ENCODE data around the gene TAF5L.
"Not testable (repeated sequence)": the region's sequence is repeated elsewhere in the genome, so short reads cannot be mapped to it uniquely, and the experiment has no call there.

TAF5L gene

DNA sequence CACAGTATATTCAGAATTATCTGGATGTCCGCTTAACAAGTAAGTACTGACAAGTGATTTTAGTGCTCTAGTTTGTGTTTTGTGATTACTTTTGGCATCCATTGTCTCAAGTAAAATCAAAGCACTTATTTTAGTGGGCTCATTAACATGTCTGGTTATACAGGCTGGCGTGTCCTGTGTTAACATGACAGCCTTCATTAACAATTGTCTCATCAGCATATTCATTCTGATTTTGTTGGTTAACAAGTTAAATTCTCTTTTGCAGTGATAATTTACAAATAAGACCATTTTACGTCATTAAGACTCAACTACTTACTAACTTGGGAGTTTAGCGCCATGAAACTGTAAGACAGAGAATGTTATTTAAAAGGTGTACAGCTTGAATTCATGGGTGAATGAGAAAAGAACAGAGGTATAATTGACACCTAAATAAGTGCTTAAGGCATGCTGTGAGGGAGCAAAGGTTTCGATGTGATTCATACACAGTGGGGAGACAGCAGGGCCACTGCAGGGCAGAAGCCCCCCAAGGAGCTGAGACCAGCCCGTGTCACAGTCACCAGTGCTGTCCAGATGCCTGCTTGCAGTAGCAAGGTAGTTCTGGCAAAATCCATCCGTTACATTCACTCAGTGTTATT is 22.4 kb downstream of the TAF5L start:
- DNase-seq (ENCODE audit: low read depth): no peak

DNA sequence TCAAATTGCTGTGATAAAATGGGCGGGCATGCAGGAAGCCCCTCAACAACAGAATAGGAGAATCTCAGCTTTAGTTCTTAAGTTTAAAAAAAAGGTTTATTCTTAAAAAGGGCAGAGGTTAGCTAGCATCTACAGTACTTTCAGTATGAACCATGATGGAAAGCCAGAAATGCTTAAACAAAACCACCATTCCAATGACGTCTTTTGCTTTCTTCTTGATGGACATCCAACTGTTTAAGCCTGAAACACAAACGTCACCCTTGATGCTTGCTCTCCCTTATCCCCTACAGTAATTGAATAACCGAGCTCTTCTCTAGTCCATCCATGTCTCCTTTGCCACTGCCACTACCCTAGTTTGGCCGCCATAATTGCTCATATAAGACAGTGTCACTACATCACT is 25.7 kb downstream of the TAF5L start:
- DNase-seq (ENCODE audit: low read depth): no peak

DNA sequence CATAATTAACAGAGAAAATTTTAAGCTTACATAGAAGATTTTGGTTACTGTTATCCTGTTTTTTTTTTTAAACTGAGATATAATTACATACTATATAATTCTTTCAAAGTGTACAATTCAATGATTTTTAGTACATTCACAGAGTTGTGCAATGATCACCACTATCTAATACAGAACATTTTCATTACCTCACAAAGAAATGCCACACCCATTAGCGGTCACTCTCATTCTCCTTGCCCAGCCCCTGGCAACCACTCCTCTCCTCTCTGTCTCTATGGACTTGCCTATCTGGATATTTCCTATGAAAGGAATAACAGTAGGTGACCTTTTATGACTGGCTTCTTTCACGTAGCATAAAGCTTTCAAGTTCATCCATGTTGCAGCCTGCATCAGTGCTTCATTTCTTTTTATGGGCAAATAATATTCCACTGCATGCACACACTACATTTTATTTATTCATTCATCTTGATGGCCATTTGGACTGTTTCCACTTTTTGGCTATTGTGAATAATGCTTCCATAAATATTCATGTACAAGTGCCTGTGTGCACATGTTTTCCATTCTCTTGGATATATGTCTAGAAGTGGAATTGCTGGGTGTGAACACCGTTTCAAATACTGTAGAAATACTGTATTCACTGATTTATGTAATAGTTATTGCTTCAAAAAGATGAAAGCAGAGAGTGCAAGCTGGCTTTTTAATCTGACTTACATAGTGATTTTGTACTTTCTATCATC is 26.5 kb downstream of the TAF5L start:
- DNase-seq (ENCODE audit: low read depth): no peak

DNA sequence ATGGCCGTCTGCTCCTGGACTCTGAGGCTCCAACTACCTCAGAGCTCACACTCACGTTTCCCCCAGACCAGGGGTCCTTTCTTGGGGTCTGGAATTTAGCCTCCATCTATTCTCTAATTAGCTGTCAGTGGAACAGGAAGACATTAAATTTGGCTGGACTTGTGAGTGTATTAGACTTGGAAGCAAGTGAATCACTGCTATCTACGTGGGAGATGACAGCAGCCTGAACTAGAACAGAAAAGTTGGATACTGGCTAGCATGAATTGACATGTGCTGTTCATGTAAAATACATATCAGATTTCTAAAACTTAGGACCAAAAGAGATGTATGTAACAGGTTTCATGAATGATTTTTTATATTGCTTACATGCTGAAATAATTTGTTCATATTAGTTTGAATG is 28.0 kb downstream of the TAF5L start:
- DNase-seq (ENCODE audit: low read depth): no peak

DNA sequence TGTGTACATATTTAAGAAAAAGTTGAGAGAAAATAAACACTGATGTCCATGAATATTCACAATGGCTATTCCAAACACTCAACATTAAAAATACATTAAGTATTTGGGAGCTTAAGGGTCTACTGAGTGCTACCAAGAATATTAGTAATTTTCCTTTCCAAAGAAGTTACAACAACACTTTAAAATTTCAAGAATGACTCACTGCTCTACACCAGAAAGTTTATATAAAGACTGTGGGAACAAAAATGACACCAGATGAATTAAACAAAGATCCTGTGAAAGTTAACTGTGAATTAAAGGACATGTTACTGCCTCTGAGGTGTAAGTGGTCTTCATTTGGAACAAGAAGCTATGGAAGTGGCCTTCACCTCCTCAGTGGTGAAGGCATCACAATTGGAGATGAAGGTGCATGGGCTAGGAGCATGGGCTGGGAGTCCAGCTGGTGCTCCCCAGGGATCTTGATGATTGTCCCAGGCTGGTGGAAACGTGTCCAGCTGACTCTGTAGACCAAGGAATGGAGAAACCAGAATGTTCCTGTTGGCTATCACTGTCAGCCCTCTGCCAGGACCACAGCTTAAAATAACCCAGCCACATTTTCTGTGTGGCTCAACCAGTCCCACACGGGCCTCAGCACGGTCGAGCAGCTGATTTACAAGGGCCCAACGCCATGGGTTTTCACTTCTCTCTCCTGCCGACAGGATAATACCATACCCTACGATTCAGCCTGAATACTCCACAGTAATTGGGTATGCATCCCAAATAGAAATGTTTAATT is 28.8 kb downstream of the TAF5L start:
- peak; percentile 3 for DNase-seq (ENCODE audit: low read depth)

DNA sequence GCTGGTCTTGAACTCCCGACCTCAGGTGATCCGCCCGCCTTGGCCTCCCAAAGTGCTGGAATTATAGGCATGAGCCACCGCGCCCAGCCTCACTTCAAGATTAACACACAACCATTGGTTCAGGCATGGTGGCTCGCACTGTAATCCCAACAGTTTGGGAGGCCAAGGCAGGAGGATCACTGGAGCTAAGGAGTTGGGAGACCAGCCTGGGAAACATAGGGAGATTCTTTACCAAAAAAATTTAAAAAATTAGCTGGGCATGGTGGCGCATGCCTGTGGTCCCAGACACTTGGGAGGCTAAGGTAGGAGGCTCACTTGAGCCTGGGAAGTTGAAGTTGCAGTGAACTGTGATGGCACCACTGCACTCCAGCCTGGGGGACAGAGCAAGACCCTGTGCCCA is 30.0 kb downstream of the TAF5L start:
- DNase-seq (ENCODE audit: low read depth): not testable (repeated sequence)

DNA sequence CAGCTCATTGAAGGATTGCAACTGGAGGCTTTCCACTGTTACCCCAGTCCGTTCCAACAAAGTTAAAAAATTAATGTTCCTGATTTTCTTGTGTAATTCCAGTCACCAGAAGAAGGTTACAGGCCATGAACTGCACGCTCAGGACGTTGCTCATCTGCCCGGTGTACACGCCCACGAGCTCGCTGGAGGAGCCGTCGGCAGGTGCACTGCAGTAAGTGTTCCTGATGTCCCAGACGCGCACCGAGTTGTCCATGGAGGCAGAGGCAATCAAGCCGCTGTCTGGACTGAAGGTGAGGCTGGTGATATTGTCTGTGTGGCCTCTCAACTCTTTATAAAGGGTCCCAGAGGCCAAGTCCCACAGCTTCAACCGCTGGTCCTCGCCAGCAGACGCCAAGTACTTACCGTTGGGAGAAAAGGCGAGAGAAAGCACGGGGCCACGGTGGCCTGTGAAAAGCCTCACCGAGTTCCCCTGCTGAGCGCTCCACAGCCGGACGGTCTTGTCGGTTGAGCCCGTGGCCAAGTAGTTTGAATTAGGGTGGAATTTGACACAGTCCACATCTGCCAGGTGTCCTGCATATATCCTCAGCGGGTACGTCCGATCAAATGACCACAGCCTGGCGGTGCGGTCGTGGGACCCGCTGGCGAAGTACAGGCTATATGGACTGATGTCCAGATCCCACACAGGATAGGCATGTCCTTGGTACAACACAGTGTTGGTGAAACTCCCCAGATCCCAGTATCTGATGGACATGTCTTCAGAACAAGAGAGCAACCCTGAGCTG is 31.5 kb downstream of the TAF5L start:
- DNase-seq (ENCODE audit: low read depth): no peak

DNA sequence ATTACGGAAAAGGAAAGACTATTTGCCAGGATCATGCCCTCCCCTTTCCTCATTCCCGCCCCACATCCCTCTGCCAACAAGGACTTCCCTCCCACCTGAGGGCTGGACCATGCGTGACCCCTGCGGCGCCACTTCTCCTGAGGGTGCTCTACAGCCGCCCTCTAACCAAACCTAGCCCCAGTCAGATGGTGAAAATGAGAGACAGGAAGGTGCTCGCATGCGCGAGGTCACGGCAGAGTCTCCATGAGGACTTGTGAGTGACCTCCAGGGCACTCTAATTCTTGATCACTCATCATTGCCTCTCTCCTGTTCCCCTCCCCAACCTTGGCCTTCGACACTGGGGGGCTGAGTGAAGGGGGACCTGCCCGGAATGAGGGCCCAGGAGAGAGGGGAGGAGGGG is 32.1 kb downstream of the TAF5L start:
- DNase-seq (ENCODE audit: low read depth): no peak

DNA sequence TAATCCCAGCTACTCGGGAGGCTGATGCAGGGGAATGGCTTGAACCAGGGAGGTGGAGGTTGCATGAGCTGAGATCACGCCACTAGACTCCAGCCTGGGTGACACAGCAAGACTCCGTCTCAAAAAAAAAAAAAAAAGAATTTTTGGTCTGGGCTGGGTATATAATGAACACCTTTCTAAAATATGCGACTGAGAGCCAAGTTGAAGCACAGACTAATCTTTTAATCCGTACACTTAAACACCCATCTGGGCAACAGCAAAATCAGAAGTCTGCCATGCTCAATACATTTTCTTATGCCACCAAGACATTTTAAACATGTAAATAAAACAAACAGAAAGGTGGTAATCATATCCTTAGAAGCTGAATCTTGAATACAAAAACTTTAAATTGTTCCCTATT is 35.8 kb downstream of the TAF5L start:
- no peak for DNase-seq (ENCODE audit: low read depth)

DNA sequence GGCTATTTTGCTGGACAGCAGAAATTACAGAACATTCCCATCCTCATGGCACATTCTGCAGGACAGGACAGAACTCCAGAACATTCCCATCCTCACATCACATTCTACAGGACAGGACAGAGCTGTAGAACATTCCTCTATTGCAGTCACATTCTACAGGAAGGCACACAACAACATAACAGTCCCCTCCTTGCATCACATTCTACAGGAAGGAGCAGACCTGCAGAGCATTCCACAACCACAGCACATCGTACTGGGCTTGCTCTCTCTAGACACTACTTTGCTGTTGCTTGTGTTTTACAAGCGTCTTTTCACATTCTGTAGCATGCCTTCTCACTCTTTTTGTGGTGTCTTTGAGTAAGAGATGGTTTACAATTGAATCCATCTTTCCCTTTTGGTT is 40.6 kb downstream of the TAF5L start:
- DNase-seq (ENCODE audit: low read depth): no peak

DNA sequence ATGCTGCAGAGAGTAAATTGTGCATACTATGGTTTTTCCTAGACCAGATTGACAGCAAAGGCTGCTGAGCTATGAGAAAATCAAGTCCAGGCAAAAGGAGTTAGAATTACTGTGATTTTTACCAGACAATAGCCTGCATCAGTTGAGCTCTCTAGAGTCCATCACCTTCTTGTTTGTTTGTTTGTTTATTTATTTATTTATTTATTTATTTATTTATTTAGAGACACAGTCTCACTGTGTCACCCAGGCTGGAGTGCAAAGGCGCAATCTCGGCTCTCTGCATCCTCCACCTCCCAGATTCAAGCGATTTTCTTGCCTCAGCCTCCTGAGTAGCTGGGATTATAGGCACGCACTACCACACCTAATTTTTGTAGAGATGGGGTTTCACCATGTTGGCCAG is 43.2 kb downstream of the TAF5L start:
- no peak for DNase-seq (ENCODE audit: low read depth)

DNA sequence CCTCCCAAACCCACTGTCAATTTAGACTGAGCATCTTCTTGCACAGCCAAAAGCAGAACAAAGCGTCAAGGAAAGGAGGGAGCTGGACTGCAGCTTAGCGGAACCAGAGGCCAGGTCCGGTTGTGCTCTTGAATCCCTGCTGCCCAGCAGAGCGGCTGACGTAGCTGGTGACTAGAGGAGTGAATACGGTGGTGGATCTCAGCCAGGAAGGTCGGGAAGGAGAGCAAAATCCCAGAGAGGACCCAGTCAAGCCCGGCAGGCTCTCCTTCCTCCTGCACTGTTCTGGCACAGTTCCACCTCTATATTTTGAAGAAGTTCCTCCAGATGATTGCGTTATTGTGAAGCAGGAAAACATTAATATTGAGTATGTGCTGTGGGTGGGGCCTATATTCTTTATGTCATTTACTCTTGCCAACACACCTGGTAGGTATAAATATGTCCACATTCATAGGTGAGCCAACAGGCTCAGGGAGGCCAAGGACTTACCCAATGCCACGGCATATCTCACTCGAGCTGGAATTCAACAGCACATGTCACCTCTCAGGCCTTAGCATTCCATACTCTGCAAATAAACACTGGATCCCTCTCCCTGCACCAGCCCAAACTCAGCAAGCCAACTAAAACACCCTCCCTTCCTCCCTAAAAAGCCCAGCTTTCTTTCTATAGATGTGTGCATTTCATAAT is 43.8 kb downstream of the TAF5L start:
- no peak for DNase-seq (ENCODE audit: low read depth)

DNA sequence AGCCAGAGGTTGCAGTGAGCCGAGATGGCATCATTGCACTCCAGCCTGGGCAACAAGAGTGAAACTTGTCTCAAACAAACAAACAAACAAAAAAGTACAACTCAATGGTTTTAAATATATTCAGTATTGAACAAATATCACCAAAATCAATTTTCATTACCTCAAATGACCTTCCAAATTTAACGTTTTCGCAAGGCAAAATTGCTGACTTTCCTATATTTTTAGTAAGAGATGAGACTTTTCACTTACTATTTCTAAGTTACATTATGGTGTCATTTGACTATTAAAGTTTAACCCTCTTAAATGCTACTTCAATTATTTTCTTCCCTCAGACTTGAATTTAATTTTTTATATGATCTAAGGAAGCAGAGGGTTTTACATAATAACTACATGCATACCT is 44.4 kb downstream of the TAF5L start:
- no peak for DNase-seq (ENCODE audit: low read depth)

DNA sequence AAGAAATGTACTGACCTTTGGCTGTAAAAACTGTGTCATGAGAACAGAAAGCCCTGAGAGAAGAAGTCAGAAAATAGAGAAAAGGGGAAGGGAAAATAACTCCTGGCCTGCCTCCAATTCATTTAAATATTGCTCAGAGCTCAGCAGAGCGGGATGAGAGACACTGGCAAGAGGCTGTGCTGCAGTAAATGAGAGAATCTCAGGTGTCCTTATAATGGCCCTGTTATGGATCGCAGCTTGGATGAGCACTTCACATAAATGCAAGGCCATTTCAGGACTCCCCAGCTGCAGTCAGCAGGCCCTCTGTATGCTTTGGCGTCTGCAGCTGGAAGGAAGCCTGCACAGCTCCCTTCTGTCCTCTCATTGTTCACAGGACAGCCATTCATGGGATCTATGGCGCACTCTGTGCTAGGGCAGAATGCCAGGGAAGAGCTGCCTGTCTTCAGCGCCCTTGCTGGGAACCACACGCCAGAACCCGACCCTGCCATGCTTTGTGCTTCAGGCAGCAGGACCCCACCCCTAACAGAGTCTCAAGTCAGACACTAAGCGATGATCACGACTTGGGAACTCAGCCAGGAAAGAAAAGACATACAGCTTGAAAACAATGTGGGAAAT is 46.8 kb downstream of the TAF5L start:
- no peak for DNase-seq (ENCODE audit: low read depth)

DNA sequence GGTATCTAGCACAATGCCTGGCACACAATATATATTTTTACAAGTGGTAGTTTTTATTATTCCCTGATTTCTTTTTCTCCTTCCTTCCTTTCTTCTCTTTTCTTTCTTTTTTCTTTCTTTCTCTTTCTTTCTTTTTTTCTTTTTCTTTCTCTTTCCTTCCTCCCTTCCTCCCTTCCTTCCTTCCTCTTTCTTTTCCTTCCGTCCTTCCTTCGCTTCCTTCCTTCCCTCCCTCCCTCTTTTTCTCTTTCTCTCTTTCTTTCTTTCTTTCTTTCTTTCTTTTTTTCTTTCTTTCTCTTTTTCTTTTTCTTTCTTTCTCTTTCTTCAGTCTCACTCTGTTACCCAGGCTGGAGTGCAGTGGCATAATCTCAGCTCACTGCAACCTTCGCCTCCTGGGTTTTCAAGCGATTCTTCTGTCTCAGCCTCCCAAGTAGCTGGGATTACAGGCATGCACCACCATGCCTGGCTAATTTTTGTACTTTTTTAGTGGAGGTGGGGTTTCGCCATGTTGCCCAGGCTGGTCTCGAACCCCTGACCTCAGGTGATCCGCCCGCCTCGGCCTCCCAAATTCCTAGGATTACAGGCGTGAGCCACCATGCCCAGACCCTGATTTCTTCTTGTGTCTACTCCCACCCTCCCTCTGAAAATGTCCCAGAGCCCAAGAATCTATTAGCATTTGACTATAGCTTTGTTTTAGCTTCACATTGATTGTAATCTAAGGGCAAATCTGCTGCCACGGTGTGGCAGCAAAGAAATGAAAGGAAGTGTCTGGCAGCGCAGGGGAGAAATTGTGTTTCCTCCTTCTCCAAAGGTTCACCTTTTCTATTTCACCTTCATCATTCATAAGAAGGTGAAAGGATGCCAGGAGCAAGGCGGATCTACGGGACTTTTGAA is 47.5 kb downstream of the TAF5L start:
- DNase-seq (ENCODE audit: low read depth): no peak

DNA sequence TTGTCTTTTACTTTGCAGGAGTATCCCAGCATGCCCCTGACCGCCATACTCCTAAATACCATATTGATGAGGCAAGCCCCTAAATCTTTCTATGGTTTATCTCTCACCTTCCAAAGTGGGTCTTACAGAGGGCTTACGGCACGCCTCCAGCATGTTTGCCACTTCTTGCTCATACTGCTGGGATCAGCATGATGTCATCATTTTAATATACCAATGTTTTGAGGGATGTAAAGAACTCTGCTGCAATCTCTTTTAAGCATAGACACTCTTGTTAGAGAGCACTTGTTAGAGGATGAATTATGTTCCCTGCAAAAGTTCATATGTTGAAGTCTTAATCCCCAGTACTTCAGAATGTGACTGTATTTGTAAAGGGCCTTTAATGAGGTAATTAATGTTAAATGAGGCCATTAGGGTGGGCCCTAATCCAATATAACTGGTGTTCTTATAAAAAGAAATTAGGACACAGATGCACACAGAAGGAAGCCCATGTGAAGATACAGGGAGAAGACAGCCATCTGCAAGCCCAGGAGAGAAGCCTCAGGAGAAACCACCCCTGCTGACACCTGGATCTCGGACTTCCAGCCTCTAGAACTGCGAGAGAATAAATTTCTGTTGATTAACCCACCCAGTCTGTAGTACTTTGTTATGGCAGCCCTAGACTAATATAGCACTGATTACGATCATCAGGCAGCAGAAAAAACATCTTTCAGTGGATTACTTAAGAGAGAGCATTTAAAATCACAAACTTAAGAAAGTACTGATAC is 51.1 kb downstream of the TAF5L start:
- no peak for DNase-seq (ENCODE audit: low read depth)

DNA sequence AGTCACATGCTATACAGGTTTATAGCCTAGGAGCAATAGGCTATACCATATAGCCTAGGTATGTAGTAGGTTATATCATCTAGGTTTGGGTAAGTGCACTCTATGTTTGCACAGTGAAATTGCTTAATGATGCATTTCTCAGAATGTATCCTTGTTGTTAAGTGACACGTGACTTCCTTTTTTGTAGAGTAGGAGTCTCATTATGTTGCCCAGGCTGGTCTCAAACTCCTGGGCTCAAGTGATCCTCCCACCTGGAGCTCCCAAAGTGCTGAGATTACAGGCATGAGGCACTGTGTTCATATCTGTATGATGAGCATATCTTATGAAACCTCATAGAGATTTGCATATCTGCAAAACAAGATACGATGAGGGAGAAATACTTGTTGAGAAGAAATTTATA is 53.6 kb downstream of the TAF5L start:
- DNase-seq (ENCODE audit: low read depth): no peak

DNA sequence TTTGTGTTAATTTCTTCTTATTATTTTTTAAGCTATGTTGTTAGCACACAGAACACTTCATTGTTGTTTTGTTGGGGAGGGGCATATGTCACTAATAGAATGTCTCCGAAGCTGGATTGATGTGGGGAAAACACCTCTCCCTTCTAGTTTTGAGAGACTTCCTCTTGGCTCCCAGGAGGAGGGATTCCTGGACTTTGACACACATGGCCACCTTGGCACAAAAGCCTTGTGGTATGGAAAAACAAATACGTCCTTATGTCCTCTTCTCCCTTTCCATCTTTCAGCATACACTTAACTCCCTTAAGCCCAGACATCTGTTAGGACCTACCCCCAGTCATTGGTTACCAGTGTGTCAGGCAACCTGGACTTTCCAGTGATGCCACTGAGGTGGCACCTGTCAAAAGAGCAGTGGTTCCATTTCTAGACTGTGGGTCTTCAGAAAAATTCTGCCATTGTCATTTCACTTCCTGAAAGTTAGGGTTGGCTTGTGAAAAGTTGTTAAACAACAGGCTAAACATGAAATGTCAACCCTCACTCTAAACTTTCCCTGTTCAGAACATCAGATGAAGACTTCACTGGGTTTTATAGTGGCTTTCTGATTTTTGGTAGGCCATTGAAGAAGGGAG is 54.9 kb downstream of the TAF5L start:
- no peak for DNase-seq (ENCODE audit: low read depth)

DNA sequence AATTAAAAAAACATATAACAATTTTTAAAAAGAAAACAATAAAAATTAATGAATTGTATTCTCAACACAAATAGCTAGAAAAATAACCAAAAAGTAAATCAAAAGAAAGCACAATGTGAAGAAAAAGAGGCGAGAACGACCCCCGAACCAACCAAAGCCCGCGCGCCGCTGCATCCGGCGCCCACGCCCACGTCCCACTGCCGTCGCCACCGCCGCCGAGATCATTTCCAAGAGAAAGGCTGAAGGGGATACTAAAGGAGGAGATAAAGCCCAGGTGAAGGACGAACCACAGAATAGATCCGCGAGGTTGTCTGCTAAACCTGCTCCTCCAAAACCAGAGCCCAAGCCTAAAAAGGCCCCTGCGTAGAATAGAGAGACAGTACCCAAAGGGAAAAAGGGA is 55.6 kb downstream of the TAF5L start:
- DNase-seq (ENCODE audit: low read depth): no peak

All from HS-27A (cell line).